ENCODE measurements around the gene FBXO30.

The FBXO30 gene

GRCh38 chr6:145744619-145745018, 70.0 kb downstream of the FBXO30 start:
- no peak for DNase-seq

Measured in GDM1 (cell line).